ENCODE data around the gene PLEKHA1. TPM values are rescaled to one million over a fixed set of nuclear protein-coding genes. Genes with fewer than 3 reads are reported as not detected.

The PLEKHA1 gene
- total RNA-seq, 2 donors from 2014 or later, result 24.2 to 35.2 TPM

DNA sequence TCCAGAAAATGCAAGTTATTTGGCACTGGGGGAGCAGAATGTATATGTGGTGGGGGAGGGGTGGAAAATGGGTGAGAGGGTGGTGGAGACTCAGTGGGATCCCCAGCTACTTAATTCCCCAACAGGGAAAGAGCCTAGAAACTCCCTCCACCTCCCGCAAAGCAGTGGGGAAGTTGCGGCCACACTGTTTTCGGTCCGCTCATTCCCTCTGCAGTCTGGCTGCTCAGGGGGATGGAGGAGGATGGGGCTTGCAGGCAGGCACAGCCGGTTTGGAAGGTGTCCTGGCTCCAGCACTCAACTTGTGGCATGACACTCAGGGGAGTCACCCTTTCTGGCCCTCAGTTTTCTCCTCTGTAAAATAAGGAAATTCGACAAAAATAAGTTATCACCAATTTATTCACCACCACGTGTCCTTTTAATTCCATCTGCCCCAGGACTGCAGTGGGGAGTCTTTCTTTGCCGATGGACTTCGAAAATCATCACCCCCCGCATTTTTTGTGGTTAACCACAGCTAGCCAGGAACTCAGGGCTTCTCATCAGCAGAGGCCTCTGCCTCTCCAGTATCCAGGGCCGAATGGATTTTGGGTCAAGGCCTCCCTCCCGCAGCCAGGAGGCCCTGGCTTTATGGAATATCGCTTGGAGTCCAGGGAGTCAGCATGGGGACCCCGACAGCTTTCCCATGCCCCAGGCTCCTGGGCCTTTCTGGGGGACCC is 85.2 kb downstream of the PLEKHA1 start:
- WGBS, result 83% methylated on average over 14 of the region's 14 CpGs
- DNase-seq (ENCODE audit: low spot score), result no peak
- H3K4me1 ChIP-seq (replicated peaks), result peaks cover 7% of the 10 kb centered on the region
- H3K27me3 ChIP-seq (replicated peaks; ENCODE audit: insufficient read depth), result no peaks in the 10 kb centered on the region
- intact Hi-C loops (cut with DNase I), result loop anchor here (5.0 to 10.0 kb wide), 2 partner anchors 38 to 105 kb away; partner anchors contain the start of gene DMBT1
- no peak overlapping the region for H3K27ac ChIP-seq
- H3K4me3 ChIP-seq, result no peak overlapping the region
- TF ChIP-seq POLR2AphosphoS5 (IDR thresholded peaks at IDR 0.05), result no peak
- TF ChIP-seq, protein P1, sequence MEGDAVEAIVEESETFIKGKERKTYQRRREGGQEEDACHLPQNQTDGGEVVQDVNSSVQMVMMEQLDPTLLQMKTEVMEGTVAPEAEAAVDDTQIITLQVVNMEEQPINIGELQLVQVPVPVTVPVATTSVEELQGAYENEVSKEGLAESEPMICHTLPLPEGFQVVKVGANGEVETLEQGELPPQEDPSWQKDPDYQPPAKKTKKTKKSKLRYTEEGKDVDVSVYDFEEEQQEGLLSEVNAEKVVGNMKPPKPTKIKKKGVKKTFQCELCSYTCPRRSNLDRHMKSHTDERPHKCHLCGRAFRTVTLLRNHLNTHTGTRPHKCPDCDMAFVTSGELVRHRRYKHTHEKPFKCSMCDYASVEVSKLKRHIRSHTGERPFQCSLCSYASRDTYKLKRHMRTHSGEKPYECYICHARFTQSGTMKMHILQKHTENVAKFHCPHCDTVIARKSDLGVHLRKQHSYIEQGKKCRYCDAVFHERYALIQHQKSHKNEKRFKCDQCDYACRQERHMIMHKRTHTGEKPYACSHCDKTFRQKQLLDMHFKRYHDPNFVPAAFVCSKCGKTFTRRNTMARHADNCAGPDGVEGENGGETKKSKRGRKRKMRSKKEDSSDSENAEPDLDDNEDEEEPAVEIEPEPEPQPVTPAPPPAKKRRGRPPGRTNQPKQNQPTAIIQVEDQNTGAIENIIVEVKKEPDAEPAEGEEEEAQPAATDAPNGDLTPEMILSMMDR (IDR thresholded peaks at IDR 0.05), result no peak
- no peak for TF ChIP-seq POLR2A (IDR thresholded peaks at IDR 0.05)
- no peaks in the 10 kb centered on the region for H3K36me3 ChIP-seq
- no peaks in the 10 kb centered on the region for H3K9me3 ChIP-seq

DNA sequence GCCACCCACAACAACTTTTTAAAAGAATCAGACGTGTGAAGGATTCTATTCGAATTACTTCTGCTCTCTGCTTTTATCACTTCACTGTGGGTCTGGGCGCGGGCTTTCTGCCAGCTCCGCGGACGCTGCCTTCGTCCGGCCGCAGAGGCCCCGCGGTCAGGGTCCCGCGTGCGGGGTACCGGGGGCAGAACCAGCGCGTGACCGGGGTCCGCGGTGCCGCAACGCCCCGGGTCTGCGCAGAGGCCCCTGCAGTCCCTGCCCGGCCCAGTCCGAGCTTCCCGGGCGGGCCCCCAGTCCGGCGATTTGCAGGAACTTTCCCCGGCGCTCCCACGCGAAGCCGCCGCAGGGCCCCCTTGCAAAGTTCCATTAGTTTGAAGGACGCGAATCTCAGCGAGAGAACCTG is 86.4 kb downstream of the PLEKHA1 start:
- no peak for DNase-seq (ENCODE audit: low spot score)
- Histone ChIP-seq H3K4me1 (replicated peaks) (peaks cover 7% of the 10 kb centered on the region), H3K9me3 (no peaks in the 10 kb centered on the region), H3K4me3 (peak overlapping the region; percentile 51 to 55), H3K27ac (peak overlapping the region; percentile 68 to 77), H3K27me3 (replicated peaks; ENCODE audit: insufficient read depth) (no peaks in the 10 kb centered on the region), H3K36me3 (no peaks in the 10 kb centered on the region)
- TF ChIP-seq POLR2A (IDR thresholded peaks at IDR 0.05) (no peak), POLR2AphosphoS5 (IDR thresholded peaks at IDR 0.05) (no peak)
- TF ChIP-seq, protein P1 (IDR thresholded peaks at IDR 0.05), result no peak
- intact Hi-C loops (cut with DNase I), result loop anchor here (5.0 to 10.0 kb wide), 2 partner anchors 36 to 104 kb away; partner anchors contain the start of gene DMBT1
- under 1% methylated on average over 39 of the region's 40 CpGs for WGBS

DNA sequence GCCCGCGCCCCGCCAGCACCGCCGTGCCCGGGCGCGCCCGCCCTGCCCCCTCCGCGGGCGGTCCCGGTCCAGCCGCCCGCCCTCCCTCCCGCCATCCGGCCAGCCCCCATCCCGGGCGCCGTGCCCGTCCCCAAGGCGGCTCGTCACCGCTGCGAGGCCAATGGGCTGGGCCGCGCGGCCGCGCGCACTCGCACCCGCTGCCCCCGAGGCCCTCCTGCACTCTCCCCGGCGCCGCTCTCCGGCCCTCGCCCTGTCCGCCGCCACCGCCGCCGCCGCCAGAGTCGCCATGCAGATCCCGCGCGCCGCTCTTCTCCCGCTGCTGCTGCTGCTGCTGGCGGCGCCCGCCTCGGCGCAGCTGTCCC is 86.8 kb downstream of the PLEKHA1 start, which contains the start of gene HTRA1:
TSS of gene HTRA1 (plus strand) at position 187 of the 362 bp plus-strand sequence. CDS start at position 287, 100 bp downstream.
- intact Hi-C loops (cut with DNase I), result loop anchor here (5.0 to 10.0 kb wide), 2 partner anchors 36 to 103 kb away; partner anchors contain the start of gene DMBT1
- Histone ChIP-seq H3K4me1 (replicated peaks) (peaks cover 7% of the 10 kb centered on the region), H3K27ac (peak within 1 kb of the TSS; percentile 77 to 81), H3K36me3 (no peaks in the 10 kb centered on the region), H3K27me3 (replicated peaks; ENCODE audit: insufficient read depth) (no peaks in the 10 kb centered on the region), H3K9me3 (no peaks in the 10 kb centered on the region), H3K4me3 (peak within 1 kb of the TSS; percentile 51 to 55)
- 0% methylated on average over 1 of the region's 56 CpGs for WGBS
- peak; percentile 64 for DNase-seq (ENCODE audit: low spot score)
- no peak for TF ChIP-seq POLR2AphosphoS5 (IDR thresholded peaks at IDR 0.05)
- TF ChIP-seq POLR2A (IDR thresholded peaks at IDR 0.05), result no peak
- TF ChIP-seq, protein P1 (IDR thresholded peaks at IDR 0.05), result no peak

DNA sequence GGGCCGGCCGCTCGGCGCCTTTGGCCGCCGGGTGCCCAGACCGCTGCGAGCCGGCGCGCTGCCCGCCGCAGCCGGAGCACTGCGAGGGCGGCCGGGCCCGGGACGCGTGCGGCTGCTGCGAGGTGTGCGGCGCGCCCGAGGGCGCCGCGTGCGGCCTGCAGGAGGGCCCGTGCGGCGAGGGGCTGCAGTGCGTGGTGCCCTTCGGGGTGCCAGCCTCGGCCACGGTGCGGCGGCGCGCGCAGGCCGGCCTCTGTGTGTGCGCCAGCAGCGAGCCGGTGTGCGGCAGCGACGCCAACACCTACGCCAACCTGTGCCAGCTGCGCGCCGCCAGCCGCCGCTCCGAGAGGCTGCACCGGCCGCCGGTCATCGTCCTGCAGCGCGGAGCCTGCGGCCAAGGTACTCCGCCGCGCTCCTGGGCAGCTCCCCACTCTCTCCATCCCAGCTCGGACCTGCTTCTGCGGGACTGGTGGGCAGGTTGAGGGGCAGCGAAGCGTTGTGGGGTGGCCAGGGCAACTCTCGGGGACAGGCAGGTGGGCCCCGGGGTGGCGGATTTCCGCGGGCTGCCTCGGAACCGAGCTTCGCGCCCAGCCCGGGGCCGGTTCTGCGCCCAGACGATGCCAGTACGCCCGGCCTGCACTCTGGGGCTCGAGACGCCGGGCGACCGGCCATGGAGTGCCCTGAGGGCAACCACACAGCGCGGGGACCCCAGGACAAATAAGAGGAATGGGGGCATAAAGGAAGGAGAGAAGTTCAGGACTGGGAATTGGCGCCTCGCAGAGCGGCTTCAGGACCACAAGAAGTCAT is 87.4 kb downstream of the PLEKHA1 start:
- intact Hi-C loops (cut with DNase I), result loop anchor here (5.0 to 10.0 kb wide), 2 partner anchors 35 to 103 kb away; partner anchors contain the start of gene DMBT1
- H3K9me3 ChIP-seq, result no peaks in the 10 kb centered on the region
- WGBS, result 1% methylated on average over 20 of the region's 95 CpGs
- H3K27ac ChIP-seq, result peak overlapping the region; percentile 77 to 81
- TF ChIP-seq POLR2A (IDR thresholded peaks at IDR 0.05), result no peak
- TF ChIP-seq, protein P1 (IDR thresholded peaks at IDR 0.05), result peak in 1 of 4 experiments; percentile 7
- H3K4me3 ChIP-seq, result peak overlapping the region; percentile 51 to 55
- no peaks in the 10 kb centered on the region for H3K27me3 ChIP-seq (replicated peaks; ENCODE audit: insufficient read depth)
- no peaks in the 10 kb centered on the region for H3K36me3 ChIP-seq
- peak; percentile 32 for DNase-seq (ENCODE audit: low spot score)
- peaks cover 7% of the 10 kb centered on the region for H3K4me1 ChIP-seq (replicated peaks)

Data from prostate gland (tissue), 2 donors.